Measurements from ENCODE around the gene GDF15. TPM values are rescaled to one million over a fixed set of nuclear protein-coding genes. Genes with fewer than 3 reads are reported as not detected.

The GDF15 gene
- total RNA-seq, 2 experiments from 2014 or later, result not detected

DNA sequence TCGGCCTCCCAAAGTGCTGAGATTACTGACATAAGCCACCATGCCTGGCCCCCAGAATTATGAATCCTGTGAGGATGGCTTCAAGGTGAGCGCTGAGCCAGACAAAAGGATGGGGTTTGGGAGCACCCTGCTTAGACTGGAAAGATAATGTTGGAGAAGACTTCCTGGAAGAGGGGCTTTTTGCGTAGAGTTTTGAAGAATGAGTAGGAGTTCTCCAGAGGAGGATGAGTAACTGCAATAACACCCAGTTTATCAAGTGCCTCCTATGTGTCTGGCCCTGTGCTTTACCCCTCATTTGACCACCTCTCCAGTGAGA lies 641 bp upstream of the GDF15 start:
- ATAC-seq (no peak), DNase-seq (no peak)
- H3K4me1 Mint-ChIP-seq (ENCODE audit: low read depth), result peaks cover 14% of the 10 kb centered on the region
- no peaks in the 10 kb centered on the region for H3K9me3 Mint-ChIP-seq (ENCODE audit: insufficient read depth)
- peaks cover 39% of the 10 kb centered on the region for H3K27me3 Mint-ChIP-seq (ENCODE audit: low read depth)
- no peaks in the 10 kb centered on the region for H3K36me3 Mint-ChIP-seq (ENCODE audit: low read depth)
- H3K27ac Mint-ChIP-seq, result no peak overlapping the region
- H3K4me3 Mint-ChIP-seq, result no peak overlapping the region
- CTCF ChIA-PET, result interaction anchor here (0.7 to 8.0 kb wide), 2 partner anchors 27 to 31 kb away, joined by 3 to 122 read pairs; no protein-coding TSS in a partner anchor
- POLR2A ChIA-PET, result interaction anchor here (0.6 kb wide), 1 partner anchor 104 kb away, joined by 3 read pairs; the partner anchor contains the start of gene JUND

- H3K4me1 Mint-ChIP-seq (ENCODE audit: low read depth), result peaks cover 14% of the 10 kb centered on the region
- ChIA-PET CTCF (interaction anchor here (1.9 to 8.0 kb wide), 4 partner anchors 13 to 109 kb away, joined by 8 to 122 read pairs (median 35); partner anchors contain the start of gene IQCN), POLR2A (no interaction called here)
- no peaks in the 10 kb centered on the region for H3K36me3 Mint-ChIP-seq (ENCODE audit: low read depth)
- H3K27me3 Mint-ChIP-seq (ENCODE audit: low read depth), result peaks cover 43% of the 10 kb centered on the region
- no peak overlapping the region for H3K4me3 Mint-ChIP-seq
- no peaks in the 10 kb centered on the region for H3K9me3 Mint-ChIP-seq (ENCODE audit: insufficient read depth)
- ATAC-seq, result no peak
- no peak for DNase-seq
- H3K27ac Mint-ChIP-seq, result no peak overlapping the region
Measured at GRCh38 chr19:18386543-18387271, 749 bp downstream of the GDF15 start.

DNA sequence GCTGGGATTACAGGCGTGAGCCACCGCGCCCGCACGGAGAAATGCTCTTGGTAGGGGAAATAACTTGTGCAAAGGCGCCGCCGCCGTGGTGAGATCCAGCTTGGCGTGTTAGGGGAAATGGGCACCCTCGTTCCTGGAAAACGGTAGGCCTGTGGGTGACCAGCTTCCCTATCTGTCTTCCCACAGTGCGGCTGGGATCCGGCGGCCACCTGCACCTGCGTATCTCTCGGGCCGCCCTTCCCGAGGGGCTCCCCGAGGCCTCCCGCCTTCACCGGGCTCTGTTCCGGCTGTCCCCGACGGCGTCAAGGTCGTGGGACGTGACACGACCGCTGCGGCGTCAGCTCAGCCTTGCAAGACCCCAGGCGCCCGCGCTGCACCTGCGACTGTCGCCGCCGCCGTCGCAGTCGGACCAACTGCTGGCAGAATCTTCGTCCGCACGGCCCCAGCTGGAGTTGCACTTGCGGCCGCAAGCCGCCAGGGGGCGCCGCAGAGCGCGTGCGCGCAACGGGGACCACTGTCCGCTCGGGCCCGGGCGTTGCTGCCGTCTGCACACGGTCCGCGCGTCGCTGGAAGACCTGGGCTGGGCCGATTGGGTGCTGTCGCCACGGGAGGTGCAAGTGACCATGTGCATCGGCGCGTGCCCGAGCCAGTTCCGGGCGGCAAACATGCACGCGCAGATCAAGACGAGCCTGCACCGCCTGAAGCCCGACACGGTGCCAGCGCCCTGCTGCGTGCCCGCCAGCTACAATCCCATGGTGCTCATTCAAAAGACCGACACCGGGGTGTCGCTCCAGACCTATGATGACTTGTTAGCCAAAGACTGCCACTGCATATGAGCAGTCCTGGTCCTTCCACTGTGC lies 2.4 kb downstream of the GDF15 start:
- Mint-ChIP-seq H3K36me3 (ENCODE audit: low read depth) (no peaks in the 10 kb centered on the region), H3K27ac (no peak overlapping the region), H3K27me3 (ENCODE audit: low read depth) (peaks cover 46% of the 10 kb centered on the region), H3K9me3 (ENCODE audit: insufficient read depth) (no peaks in the 10 kb centered on the region), H3K4me3 (peak overlapping the region; percentile 58), H3K4me1 (ENCODE audit: low read depth) (peaks cover 18% of the 10 kb centered on the region)
- DNase-seq (peak; percentile 83), ATAC-seq (peak; percentile 90)
- POLR2A ChIA-PET, result interaction anchor here (0.9 to 1.8 kb wide), 6 partner anchors 23 to 133 kb away, joined by 3 to 5 read pairs (median 4); partner anchors contain the start of gene JUND
- CTCF ChIA-PET, result interaction anchor here (0.6 to 8.0 kb wide), 42 partner anchors 8 to 208 kb away, joined by 3 to 122 read pairs (median 5); partner anchors contain the start of genes IQCN, LRRC25, LSM4 and SSBP4

- POLR2A ChIA-PET, result interaction anchor here (0.8 to 1.8 kb wide), 6 partner anchors 25 to 132 kb away, joined by 3 to 5 read pairs (median 3); partner anchors contain the start of gene JUND
- H3K4me1 Mint-ChIP-seq (ENCODE audit: low read depth), result peaks cover 18% of the 10 kb centered on the region
- peaks cover 48% of the 10 kb centered on the region for H3K27me3 Mint-ChIP-seq (ENCODE audit: low read depth)
Measured at GRCh38 chr19:18388960-18389725, 3.2 kb downstream of the GDF15 start.

DNA sequence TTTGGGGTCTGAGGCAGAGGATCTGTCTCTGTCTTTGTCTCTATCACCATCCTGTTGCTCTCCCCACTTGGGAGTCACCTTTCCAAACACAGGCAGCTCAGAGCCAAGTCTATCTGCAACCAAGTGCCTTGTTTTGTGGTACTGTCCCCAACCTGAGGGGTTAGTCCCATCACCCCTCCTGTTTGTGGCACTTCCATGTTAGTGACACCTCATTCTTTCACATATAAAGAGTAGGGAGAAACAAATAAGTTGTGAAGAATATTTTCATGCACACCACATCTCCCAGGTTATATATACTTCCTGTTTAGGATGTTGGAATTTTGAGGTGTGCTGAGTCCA lies 3.7 kb downstream of the GDF15 start:
- no peak overlapping the region for H3K27ac Mint-ChIP-seq
- no peaks in the 10 kb centered on the region for H3K9me3 Mint-ChIP-seq (ENCODE audit: insufficient read depth)
- ChIA-PET CTCF (interaction anchor here (0.7 to 8.0 kb wide), 13 partner anchors 9 to 112 kb away, joined by 3 to 122 read pairs (median 9); partner anchors contain the start of genes IQCN and SSBP4), POLR2A (interaction anchor here (0.6 to 1.6 kb wide), 4 partner anchors 24 to 170 kb away, joined by 3 to 4 read pairs (median 3); partner anchors contain the start of gene JUND)
- H3K36me3 Mint-ChIP-seq (ENCODE audit: low read depth), result no peaks in the 10 kb centered on the region
- peaks cover 18% of the 10 kb centered on the region for H3K4me1 Mint-ChIP-seq (ENCODE audit: low read depth)
- no peak overlapping the region for H3K4me3 Mint-ChIP-seq
- ATAC-seq (no peak), DNase-seq (no peak)
- H3K27me3 Mint-ChIP-seq (ENCODE audit: low read depth), result peaks cover 46% of the 10 kb centered on the region

More at GRCh38 chr19:18388960-18389725, 3.2 kb downstream of the GDF15 start:
- Mint-ChIP-seq H3K36me3 (ENCODE audit: low read depth) (no peaks in the 10 kb centered on the region), H3K4me3 (no peak overlapping the region), H3K27ac (no peak overlapping the region), H3K9me3 (ENCODE audit: insufficient read depth) (no peaks in the 10 kb centered on the region)
- no peak for ATAC-seq
- DNase-seq, result no peak
- CTCF ChIA-PET, result interaction anchor here (0.6 to 8.0 kb wide), 28 partner anchors 9 to 180 kb away, joined by 3 to 122 read pairs (median 8); partner anchors contain the start of genes IQCN, LRRC25, LSM4 and SSBP4

- ChIA-PET POLR2A (interaction anchor here (0.6 to 0.8 kb wide), 2 partner anchors 23 to 170 kb away, joined by 3 to 4 read pairs; no protein-coding TSS in a partner anchor), CTCF (interaction anchor here (0.6 to 8.0 kb wide), 9 partner anchors 10 to 113 kb away, joined by 3 to 122 read pairs (median 17); partner anchors contain the start of gene IQCN)
- Mint-ChIP-seq H3K4me1 (ENCODE audit: low read depth) (peaks cover 18% of the 10 kb centered on the region), H3K36me3 (ENCODE audit: low read depth) (no peaks in the 10 kb centered on the region), H3K27ac (no peak overlapping the region), H3K27me3 (ENCODE audit: low read depth) (peaks cover 45% of the 10 kb centered on the region), H3K9me3 (ENCODE audit: insufficient read depth) (no peaks in the 10 kb centered on the region), H3K4me3 (no peak overlapping the region)
- DNase-seq, result no peak
- ATAC-seq, result no peak
Measured at GRCh38 chr19:18390065-18390907, 4.3 kb downstream of the GDF15 start.

GRCh38 chr19:18391509-18392075 lies 5.6 kb downstream of the GDF15 start:
- H3K4me3 Mint-ChIP-seq, result no peak overlapping the region
- peaks cover 38% of the 10 kb centered on the region for H3K27me3 Mint-ChIP-seq (ENCODE audit: low read depth)
- no peak overlapping the region for H3K27ac Mint-ChIP-seq
- DNase-seq (no peak), ATAC-seq (no peak)
- no peaks in the 10 kb centered on the region for H3K9me3 Mint-ChIP-seq (ENCODE audit: insufficient read depth)
- ChIA-PET CTCF (interaction anchor here (5.5 to 8.0 kb wide), 2 partner anchors 20 to 114 kb away, joined by 55 to 122 read pairs; partner anchors contain the start of gene IQCN), POLR2A (interaction anchor here (0.5 to 0.8 kb wide), 2 partner anchors 31 to 110 kb away, joined by 3 read pairs; no protein-coding TSS in a partner anchor)
- H3K36me3 Mint-ChIP-seq (ENCODE audit: low read depth), result no peaks in the 10 kb centered on the region
- peaks cover 18% of the 10 kb centered on the region for H3K4me1 Mint-ChIP-seq (ENCODE audit: low read depth)

DNA sequence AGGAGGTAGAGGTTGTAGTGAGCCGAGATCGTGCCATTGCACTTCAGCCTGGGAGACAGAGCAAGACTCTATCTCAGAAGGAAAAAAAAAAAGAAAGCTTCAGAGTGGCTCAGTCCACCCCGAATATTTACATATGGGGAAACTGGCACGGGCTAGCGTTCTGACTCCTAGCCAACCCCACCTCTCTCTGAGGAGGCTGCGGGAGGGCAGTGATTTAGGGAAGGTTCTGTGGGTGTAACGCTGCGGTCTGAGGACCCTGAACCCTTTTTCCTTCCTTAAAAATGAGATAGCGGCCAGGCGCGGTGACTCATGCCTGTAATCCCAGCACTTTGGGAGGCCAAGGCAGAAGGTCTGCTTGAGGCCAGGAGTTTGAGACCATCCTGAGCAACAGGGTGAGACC lies 6.5 kb downstream of the GDF15 start:
- ChIA-PET POLR2A (interaction anchor here (0.8 to 1.7 kb wide), 3 partner anchors 9 to 111 kb away, joined by 3 to 5 read pairs (median 3); no protein-coding TSS in a partner anchor), CTCF (interaction anchor here (1.0 to 8.0 kb wide), 2 partner anchors 20 to 48 kb away, joined by 3 to 122 read pairs; no protein-coding TSS in a partner anchor)
- Mint-ChIP-seq H3K9me3 (ENCODE audit: insufficient read depth) (no peaks in the 10 kb centered on the region), H3K36me3 (ENCODE audit: low read depth) (no peaks in the 10 kb centered on the region), H3K4me1 (ENCODE audit: low read depth) (peaks cover 15% of the 10 kb centered on the region), H3K4me3 (no peak overlapping the region), H3K27ac (no peak overlapping the region), H3K27me3 (ENCODE audit: low read depth) (peaks cover 36% of the 10 kb centered on the region)
- ATAC-seq, result no peak
- no peak for DNase-seq

DNA sequence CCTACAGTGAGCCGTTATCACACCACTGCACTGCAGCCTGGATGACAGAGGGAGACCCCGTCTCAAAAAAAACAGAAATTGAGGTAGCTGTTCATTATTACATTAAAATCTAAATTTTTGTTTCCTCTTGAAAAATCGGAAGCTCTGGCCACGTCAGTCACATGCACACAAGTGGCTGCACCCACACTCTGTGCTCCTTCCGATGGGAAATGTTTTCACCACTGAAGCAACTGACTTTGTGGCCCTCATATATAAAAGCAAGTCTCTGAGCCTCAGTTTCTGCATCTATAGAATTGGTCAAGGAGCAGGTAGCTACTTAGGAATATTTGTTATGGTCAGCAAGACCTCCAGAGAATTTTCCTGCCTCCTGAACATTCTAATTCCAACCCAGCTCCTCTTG lies 7.0 kb downstream of the GDF15 start:
- H3K36me3 Mint-ChIP-seq (ENCODE audit: low read depth), result no peaks in the 10 kb centered on the region
- no peak overlapping the region for H3K4me3 Mint-ChIP-seq
- H3K27ac Mint-ChIP-seq, result no peak overlapping the region
- H3K27me3 Mint-ChIP-seq (ENCODE audit: low read depth), result peaks cover 36% of the 10 kb centered on the region
- no peaks in the 10 kb centered on the region for H3K9me3 Mint-ChIP-seq (ENCODE audit: insufficient read depth)
- no peak for DNase-seq
- ChIA-PET POLR2A (interaction anchor here (1.1 to 1.7 kb wide), 2 partner anchors 10 to 19 kb away, joined by 3 to 5 read pairs; no protein-coding TSS in a partner anchor), CTCF (interaction anchor here (1.0 to 8.0 kb wide), 2 partner anchors 19 to 49 kb away, joined by 3 to 122 read pairs; no protein-coding TSS in a partner anchor)
- H3K4me1 Mint-ChIP-seq (ENCODE audit: low read depth), result peaks cover 15% of the 10 kb centered on the region
- no peak for ATAC-seq

DNA sequence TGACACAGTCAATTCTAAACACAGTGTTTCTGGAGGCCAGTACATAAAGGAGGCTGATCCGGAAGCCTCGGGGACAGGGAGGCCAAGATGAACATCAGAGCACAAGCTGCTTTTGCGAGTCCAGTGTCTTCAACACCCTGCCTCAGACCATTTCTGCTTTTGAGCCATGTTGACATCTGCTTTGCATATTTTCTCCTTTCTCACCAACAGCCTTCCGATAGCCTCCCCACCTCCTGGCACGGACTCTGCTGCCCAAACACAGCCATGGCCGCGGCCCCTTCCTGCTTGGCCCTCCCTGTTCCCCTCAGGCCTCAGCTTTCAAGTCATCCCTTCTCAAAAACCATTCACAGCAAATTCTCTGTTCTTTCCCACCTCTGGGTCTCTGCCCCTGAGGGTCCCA lies 7.9 kb downstream of the GDF15 start:
- Mint-ChIP-seq H3K27ac (no peak overlapping the region), H3K9me3 (ENCODE audit: insufficient read depth) (no peaks in the 10 kb centered on the region), H3K4me3 (no peak overlapping the region), H3K27me3 (ENCODE audit: low read depth) (peaks cover 35% of the 10 kb centered on the region), H3K4me1 (ENCODE audit: low read depth) (peaks cover 9% of the 10 kb centered on the region), H3K36me3 (ENCODE audit: low read depth) (no peaks in the 10 kb centered on the region)
- ChIA-PET POLR2A (interaction anchor here (1.7 kb wide), 1 partner anchor 10 kb away, joined by 5 read pairs; no protein-coding TSS in a partner anchor), CTCF (interaction anchor here (1.1 kb wide), 1 partner anchor 16 kb away, joined by 3 read pairs; no protein-coding TSS in a partner anchor)
- ATAC-seq (no peak), DNase-seq (no peak)
